Measurements from ENCODE around the gene UACA.

- TF ChIP-seq EZH2phosphoT487 (IDR thresholded peaks at IDR 0.05; ENCODE audit: unreplicated experiment), result no peak
- no peak for TF ChIP-seq CTCF (conservative IDR thresholded peaks at IDR 0.05; ENCODE audit: low read depth in 2 of 2)
- no peak for TF ChIP-seq POLR2AphosphoS5 (IDR thresholded peaks at IDR 0.05; ENCODE audit: low read depth)
- no peak for TF ChIP-seq JUNB (IDR thresholded peaks at IDR 0.05; ENCODE audit: unreplicated experiment)
- no peak for TF ChIP-seq ZNF331 (CRISPR knock-in tag; IDR thresholded peaks at IDR 0.05; ENCODE audit: low read depth)
- no peak for TF ChIP-seq EZH2 (IDR thresholded peaks at IDR 0.05; ENCODE audit: low read depth, unreplicated experiment)
- no peak for TF ChIP-seq CREB1 (CRISPR knock-in tag; IDR thresholded peaks at IDR 0.05; ENCODE audit: low read depth)
- TF ChIP-seq, protein P1, sequence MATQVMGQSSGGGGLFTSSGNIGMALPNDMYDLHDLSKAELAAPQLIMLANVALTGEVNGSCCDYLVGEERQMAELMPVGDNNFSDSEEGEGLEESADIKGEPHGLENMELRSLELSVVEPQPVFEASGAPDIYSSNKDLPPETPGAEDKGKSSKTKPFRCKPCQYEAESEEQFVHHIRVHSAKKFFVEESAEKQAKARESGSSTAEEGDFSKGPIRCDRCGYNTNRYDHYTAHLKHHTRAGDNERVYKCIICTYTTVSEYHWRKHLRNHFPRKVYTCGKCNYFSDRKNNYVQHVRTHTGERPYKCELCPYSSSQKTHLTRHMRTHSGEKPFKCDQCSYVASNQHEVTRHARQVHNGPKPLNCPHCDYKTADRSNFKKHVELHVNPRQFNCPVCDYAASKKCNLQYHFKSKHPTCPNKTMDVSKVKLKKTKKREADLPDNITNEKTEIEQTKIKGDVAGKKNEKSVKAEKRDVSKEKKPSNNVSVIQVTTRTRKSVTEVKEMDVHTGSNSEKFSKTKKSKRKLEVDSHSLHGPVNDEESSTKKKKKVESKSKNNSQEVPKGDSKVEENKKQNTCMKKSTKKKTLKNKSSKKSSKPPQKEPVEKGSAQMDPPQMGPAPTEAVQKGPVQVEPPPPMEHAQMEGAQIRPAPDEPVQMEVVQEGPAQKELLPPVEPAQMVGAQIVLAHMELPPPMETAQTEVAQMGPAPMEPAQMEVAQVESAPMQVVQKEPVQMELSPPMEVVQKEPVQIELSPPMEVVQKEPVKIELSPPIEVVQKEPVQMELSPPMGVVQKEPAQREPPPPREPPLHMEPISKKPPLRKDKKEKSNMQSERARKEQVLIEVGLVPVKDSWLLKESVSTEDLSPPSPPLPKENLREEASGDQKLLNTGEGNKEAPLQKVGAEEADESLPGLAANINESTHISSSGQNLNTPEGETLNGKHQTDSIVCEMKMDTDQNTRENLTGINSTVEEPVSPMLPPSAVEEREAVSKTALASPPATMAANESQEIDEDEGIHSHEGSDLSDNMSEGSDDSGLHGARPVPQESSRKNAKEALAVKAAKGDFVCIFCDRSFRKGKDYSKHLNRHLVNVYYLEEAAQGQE (IDR thresholded peaks at IDR 0.05; ENCODE audit: unreplicated experiment), result no peak
- TF ChIP-seq ETS1 (IDR thresholded peaks at IDR 0.05), result no peak
- TF ChIP-seq STAT1 (IDR thresholded peaks at IDR 0.05; ENCODE audit: unreplicated experiment), result no peak
- TF ChIP-seq ZNF114 (CRISPR knock-in tag; IDR thresholded peaks at IDR 0.05), result no peak
These were observed 25.0 kb upstream of the UACA start for GRCh38 chr15:70788114-70789049.

Measured in GM23338 (cell line).